Nephron (organoid): ENCODE results near the gene PLCH1.

Source experiments
- H3K27ac Mint-ChIP-seq, 3 experiments: 2 replicates each; pipeline ENCODE4 v1.8.0; 2020; ENCODE audit warnings: mixed read lengths in 3 of 3, mild to moderate bottlenecking in 2 of 3, moderate library complexity in 1 of 3
- H3K27me3 Mint-ChIP-seq: 2 replicates; pipeline ENCODE4 v1.8.0; 2021; ENCODE audit warnings: low read depth, mild to moderate bottlenecking, moderate library complexity, mixed read lengths
- H3K36me3 Mint-ChIP-seq: 2 replicates; pipeline ENCODE4 v1.8.0; 2020; ENCODE audit warnings: low read depth, mixed read lengths
- H3K4me1 Mint-ChIP-seq: 2 replicates; pipeline ENCODE4 v1.8.0; 2020; ENCODE audit warnings: mixed read lengths
- H3K4me3 Mint-ChIP-seq, 3 experiments: 2 replicates each; pipeline ENCODE4 v1.8.0; 2020; ENCODE audit warnings: mild to moderate bottlenecking in 3 of 3, mixed read lengths in 3 of 3, moderate library complexity in 2 of 3
- H3K9me3 Mint-ChIP-seq: 2 replicates; pipeline ENCODE4 v1.8.0; 2020; ENCODE audit warnings: mixed read lengths
- TF ChIP-seq, protein P1 (sequence below), 3 experiments: fragments of 200-600 bp; sonication (generic); IDR thresholded peaks; one replicate each; pipeline ENCODE4 v1.5.0; 2021; ENCODE audit warnings: antibody characterized with exemption in 3 of 3; ENCODE audit not compliant: unreplicated experiment in 3 of 3

PLCH1 gene

DNA sequence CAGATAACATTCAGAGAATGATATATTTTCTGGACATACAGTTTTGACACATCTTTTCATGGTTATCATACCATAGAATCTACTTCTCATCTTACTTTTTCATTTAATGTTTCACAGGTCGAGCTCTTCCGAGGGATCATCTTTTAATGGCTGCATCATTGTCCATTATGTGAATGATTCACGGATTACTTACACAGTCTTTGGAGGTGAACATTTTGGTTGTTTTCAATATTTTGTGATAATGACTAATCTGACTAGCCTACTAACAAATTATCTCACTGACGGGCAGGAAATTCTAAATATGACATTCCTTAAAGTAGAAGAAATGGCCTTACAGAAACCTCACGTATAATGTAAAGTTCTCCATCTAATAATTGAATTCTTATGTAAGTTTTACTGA lies 242.2 kb downstream of the PLCH1 start:
- H3K9me3 Mint-ChIP-seq = peaks cover 4% of the 10 kb centered on the region
- H3K36me3 Mint-ChIP-seq = peaks cover 19% of the 10 kb centered on the region
- H3K27ac Mint-ChIP-seq = no peak overlapping the region
- TF ChIP-seq, protein P1, sequence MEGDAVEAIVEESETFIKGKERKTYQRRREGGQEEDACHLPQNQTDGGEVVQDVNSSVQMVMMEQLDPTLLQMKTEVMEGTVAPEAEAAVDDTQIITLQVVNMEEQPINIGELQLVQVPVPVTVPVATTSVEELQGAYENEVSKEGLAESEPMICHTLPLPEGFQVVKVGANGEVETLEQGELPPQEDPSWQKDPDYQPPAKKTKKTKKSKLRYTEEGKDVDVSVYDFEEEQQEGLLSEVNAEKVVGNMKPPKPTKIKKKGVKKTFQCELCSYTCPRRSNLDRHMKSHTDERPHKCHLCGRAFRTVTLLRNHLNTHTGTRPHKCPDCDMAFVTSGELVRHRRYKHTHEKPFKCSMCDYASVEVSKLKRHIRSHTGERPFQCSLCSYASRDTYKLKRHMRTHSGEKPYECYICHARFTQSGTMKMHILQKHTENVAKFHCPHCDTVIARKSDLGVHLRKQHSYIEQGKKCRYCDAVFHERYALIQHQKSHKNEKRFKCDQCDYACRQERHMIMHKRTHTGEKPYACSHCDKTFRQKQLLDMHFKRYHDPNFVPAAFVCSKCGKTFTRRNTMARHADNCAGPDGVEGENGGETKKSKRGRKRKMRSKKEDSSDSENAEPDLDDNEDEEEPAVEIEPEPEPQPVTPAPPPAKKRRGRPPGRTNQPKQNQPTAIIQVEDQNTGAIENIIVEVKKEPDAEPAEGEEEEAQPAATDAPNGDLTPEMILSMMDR (IDR thresholded peaks at IDR 0.05; ENCODE audit: unreplicated experiment in 3 of 3) = no peak
- no peak overlapping the region for H3K4me3 Mint-ChIP-seq
- no peaks in the 10 kb centered on the region for H3K27me3 Mint-ChIP-seq
- H3K4me1 Mint-ChIP-seq = peaks cover 6% of the 10 kb centered on the region

DNA sequence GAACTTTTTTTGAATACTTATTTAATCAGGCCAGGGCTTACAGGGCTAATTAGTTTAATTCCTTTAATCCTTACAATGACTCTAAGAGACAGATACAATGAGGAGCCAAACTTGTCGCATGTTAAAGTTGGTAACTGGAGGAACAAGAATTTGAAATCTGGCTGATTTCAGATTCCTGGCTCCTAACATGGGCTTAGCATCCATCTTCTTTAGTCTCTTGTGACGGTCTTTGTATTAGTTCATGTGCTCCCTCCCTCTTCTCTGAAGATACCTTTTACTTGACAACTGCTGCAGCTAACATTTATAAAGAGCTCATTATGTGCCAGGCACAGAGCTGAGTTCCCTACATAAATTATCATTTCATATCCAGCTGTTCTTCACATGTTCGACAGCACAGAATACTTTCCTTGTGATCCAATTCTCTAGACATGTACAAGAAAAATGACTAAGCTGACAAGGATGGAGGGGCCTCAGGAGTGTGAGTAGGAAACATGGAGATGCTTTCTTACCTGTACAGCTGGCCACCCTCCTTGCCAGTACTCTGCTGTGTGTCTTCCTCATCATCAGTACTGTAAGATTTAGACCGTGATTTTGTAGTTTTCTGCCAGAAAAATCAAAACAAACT lies 244.6 kb downstream of the PLCH1 start:
- TF ChIP-seq, protein P1 (IDR thresholded peaks at IDR 0.05; ENCODE audit: unreplicated experiment in 3 of 3) = no peak
- Mint-ChIP-seq H3K4me1 (peaks cover 6% of the 10 kb centered on the region), H3K27ac (no peak overlapping the region), H3K4me3 (no peak overlapping the region), H3K36me3 (peaks cover 20% of the 10 kb centered on the region), H3K27me3 (no peaks in the 10 kb centered on the region), H3K9me3 (peaks cover 1% of the 10 kb centered on the region)

DNA sequence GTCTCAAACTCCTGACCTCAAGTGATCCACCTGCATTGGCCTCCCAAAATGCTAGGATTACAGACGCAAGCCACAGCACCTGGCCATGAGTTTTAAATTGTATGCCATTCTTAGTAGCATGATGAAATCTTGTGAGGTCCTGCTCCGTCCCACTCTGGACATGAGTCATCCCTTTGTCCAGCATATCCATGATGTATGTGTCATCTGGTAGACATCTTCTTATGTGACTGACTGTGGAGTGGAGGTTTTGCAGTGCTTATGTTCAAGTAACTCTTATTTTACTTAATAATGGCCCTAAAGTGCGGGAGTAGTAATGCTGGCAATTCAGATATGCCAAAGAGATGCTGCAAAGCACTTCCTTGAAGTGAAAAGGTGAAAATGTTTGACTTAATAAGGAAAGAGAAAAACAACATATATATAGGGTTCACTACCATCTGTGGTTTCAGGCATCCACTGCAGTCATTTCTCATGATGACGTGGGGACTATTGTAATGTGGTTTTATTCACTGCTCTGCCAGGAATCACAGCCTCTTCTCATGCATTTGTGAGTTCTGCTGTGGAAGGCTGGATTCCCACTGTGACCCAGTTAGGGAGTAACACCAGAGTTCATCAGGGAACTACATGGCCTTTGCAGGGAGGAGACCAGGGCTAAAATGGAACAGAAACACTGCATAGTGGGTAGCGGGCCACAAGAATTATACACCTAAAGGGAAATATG lies 246.8 kb downstream of the PLCH1 start:
- Mint-ChIP-seq H3K27ac (no peak overlapping the region), H3K36me3 (peaks cover 16% of the 10 kb centered on the region), H3K4me3 (no peak overlapping the region), H3K4me1 (peaks cover 6% of the 10 kb centered on the region), H3K27me3 (no peaks in the 10 kb centered on the region), H3K9me3 (no peaks in the 10 kb centered on the region)
- TF ChIP-seq, protein P1 (IDR thresholded peaks at IDR 0.05; ENCODE audit: unreplicated experiment in 3 of 3) = no peak

DNA sequence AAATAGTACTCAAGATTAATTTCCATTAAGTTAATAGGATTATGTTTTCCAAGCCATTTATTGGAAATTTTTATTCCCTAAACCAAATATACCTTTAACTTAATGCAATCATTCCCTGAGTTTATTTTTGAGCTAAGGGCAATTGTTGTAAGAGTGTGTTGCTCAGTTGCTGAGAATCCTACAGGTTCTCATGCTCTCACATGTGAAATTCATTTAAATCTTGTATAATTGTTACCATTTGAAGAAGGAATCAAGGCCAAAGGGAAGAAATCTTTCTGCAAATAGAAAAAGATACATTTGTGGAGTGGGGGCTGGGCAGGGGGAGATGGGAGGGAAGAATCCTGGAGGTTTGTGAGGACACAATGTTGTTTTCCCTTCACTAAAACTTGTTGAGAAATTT lies 248.7 kb downstream of the PLCH1 start:
- TF ChIP-seq, protein P1 (IDR thresholded peaks at IDR 0.05; ENCODE audit: unreplicated experiment in 3 of 3) = no peak
- H3K4me1 Mint-ChIP-seq = peaks cover 6% of the 10 kb centered on the region
- no peak overlapping the region for H3K4me3 Mint-ChIP-seq
- no peak overlapping the region for H3K27ac Mint-ChIP-seq
- H3K36me3 Mint-ChIP-seq = peaks cover 23% of the 10 kb centered on the region
- H3K9me3 Mint-ChIP-seq = no peaks in the 10 kb centered on the region
- no peaks in the 10 kb centered on the region for H3K27me3 Mint-ChIP-seq

DNA sequence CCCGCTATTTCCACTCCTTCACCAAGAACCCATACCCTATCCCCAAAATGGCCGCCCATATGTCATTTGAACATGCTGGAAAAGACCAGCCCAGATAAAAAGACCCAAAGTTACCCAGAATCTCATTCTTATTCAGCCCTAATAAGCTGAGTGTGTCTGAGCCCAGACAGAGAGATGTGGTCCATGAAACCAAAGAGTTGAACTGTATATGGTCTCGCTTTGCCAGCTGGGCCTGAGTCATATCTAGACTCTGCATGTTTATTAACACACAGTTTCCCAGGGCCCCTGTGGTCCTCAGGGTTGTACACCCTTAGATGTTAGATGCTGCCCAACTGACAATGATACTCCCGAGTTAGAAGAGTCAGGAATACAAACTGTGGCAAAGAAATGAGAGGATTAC lies 249.5 kb downstream of the PLCH1 start:
- Mint-ChIP-seq H3K4me3 (no peak overlapping the region), H3K27ac (no peak overlapping the region), H3K9me3 (no peaks in the 10 kb centered on the region), H3K4me1 (peaks cover 3% of the 10 kb centered on the region), H3K27me3 (no peaks in the 10 kb centered on the region), H3K36me3 (peaks cover 23% of the 10 kb centered on the region)
- TF ChIP-seq, protein P1 (IDR thresholded peaks at IDR 0.05; ENCODE audit: unreplicated experiment in 3 of 3) = no peak

DNA sequence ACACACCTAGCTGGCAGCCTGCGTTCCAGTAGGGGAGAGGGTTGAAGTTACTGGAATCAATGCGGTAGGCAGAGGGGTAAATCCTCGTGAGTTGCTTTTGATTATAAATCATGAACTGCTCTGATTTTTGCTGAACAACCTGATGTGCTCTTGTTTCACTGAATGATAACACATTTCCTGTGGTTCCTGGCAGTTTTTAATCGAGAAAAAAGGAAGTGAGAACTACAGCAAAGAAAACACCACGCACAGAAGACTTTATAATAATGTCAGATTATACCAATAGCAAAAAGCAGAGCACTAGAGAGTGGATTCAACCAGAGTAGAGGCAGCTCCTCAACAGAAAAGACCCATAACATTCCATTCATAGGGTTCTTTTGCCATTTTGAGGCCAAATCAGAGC lies 250.5 kb downstream of the PLCH1 start:
- H3K27ac Mint-ChIP-seq = no peak overlapping the region
- H3K4me1 Mint-ChIP-seq = no peaks in the 10 kb centered on the region
- H3K27me3 Mint-ChIP-seq = no peaks in the 10 kb centered on the region
- no peaks in the 10 kb centered on the region for H3K9me3 Mint-ChIP-seq
- TF ChIP-seq, protein P1 (IDR thresholded peaks at IDR 0.05; ENCODE audit: unreplicated experiment in 3 of 3) = no peak
- H3K4me3 Mint-ChIP-seq = no peak overlapping the region
- peaks cover 23% of the 10 kb centered on the region for H3K36me3 Mint-ChIP-seq
